ENCODE measurements around the gene POLR1A.
A peak's percentile ranks its signal among the peaks of the same experiment; 100 is the strongest.

POLR1A gene

GRCh38 chr2:86026744-86027065, 79.0 kb downstream of the POLR1A start:
- no peak for ATAC-seq
- TF ChIP-seq TSHZ2 (CRISPR knock-in tag; IDR thresholded peaks at IDR 0.05) (no peak), CSDC2 (CRISPR knock-in tag; IDR thresholded peaks at IDR 0.05) (no peak), GLIS3 (CRISPR knock-in tag; IDR thresholded peaks at IDR 0.05) (no peak), ZNF8 (CRISPR knock-in tag; IDR thresholded peaks at IDR 0.05) (no peak), ZFP30 (CRISPR knock-in tag; IDR thresholded peaks at IDR 0.05) (no peak)
- TF ChIP-seq, protein P1, sequence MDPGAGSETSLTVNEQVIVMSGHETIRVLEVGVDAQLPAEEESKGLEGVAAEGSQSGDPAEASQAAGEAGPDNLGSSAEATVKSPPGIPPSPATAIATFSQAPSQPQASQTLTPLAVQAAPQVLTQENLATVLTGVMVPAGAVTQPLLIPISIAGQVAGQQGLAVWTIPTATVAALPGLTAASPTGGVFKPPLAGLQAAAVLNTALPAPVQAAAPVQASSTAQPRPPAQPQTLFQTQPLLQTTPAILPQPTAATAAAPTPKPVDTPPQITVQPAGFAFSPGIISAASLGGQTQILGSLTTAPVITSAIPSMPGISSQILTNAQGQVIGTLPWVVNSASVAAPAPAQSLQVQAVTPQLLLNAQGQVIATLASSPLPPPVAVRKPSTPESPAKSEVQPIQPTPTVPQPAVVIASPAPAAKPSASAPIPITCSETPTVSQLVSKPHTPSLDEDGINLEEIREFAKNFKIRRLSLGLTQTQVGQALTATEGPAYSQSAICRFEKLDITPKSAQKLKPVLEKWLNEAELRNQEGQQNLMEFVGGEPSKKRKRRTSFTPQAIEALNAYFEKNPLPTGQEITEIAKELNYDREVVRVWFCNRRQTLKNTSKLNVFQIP (CRISPR knock-in tag; IDR thresholded peaks at IDR 0.05; ENCODE audit: borderline replicate concordance, low read depth): no peak

GRCh38 chr2:86025976-86026743, 79.5 kb downstream of the POLR1A start:
- TF ChIP-seq ZNF565 (CRISPR knock-in tag; conservative IDR thresholded peaks at IDR 0.05; ENCODE audit: low read depth): no peak

GRCh38 chr2:86025229-86025820, 80.4 kb downstream of the POLR1A start:
- peak; percentile 46 for ATAC-seq
- TF ChIP-seq GLIS3 (CRISPR knock-in tag; IDR thresholded peaks at IDR 0.05): no peak
- no peak for TF ChIP-seq ISL1 (CRISPR knock-in tag; IDR thresholded peaks at IDR 0.05)
- no peak for TF ChIP-seq ZNF8 (CRISPR knock-in tag; IDR thresholded peaks at IDR 0.05)
- TF ChIP-seq SNAI2 (CRISPR knock-in tag; IDR thresholded peaks at IDR 0.05): no peak
- no peak for TF ChIP-seq ZC3H10 (CRISPR knock-in tag; IDR thresholded peaks at IDR 0.05)
- no peak for TF ChIP-seq ZFP30 (CRISPR knock-in tag; IDR thresholded peaks at IDR 0.05)

More at GRCh38 chr2:86025976-86026743, 79.5 kb downstream of the POLR1A start:
- no peak for ATAC-seq

DNA sequence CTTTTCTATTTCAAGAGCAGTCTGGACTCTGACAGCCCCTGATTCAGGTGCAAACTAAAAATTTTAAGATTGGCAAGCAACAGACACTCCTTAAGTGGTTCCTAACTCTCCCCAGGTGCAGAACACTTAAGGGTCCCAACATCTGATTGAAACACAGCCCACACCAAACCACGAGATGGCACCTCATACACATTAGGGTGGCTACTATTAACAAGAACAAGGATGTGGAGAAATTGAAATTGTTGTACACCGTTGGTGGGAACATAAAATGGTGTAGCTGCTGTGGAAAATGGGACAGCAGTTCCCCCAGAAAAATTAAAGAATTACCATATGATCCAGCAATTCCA, 82.3 kb downstream of the POLR1A start:
- no peak for ATAC-seq
- TF ChIP-seq OSR1 (CRISPR knock-in tag; IDR thresholded peaks at IDR 0.05) (no peak), ZNF70 (CRISPR knock-in tag; IDR thresholded peaks at IDR 0.05) (no peak), ZFP3 (CRISPR knock-in tag; IDR thresholded peaks at IDR 0.05) (no peak), SNAI2 (CRISPR knock-in tag; IDR thresholded peaks at IDR 0.05) (no peak), ARNTL (CRISPR knock-in tag; IDR thresholded peaks at IDR 0.05; ENCODE audit: borderline replicate concordance, low read depth) (no peak), ZFP30 (CRISPR knock-in tag; IDR thresholded peaks at IDR 0.05) (no peak), TOX (CRISPR knock-in tag; IDR thresholded peaks at IDR 0.05; ENCODE audit: borderline replicate concordance) (no peak), ZC3H10 (CRISPR knock-in tag; IDR thresholded peaks at IDR 0.05) (no peak), ESRRG (CRISPR knock-in tag; IDR thresholded peaks at IDR 0.05) (no peak), PPARA (CRISPR knock-in tag; IDR thresholded peaks at IDR 0.05; ENCODE audit: borderline replicate concordance) (no peak), RARB (CRISPR knock-in tag; IDR thresholded peaks at IDR 0.05) (no peak), CSRNP3 (CRISPR knock-in tag; IDR thresholded peaks at IDR 0.05) (no peak)
- TF ChIP-seq, protein P1 (CRISPR knock-in tag; IDR thresholded peaks at IDR 0.05; ENCODE audit: borderline replicate concordance, low read depth): no peak

Measured in SK-N-SH treated with all-trans-retinoic acid at 6 μM for 48 hours (cell line).